DMS53 treated with DMSO at 0.1 percent for 48 hours (cell line): ENCODE results near the gene RND2.
A peak's percentile ranks its signal among the peaks of the same experiment; 100 is the strongest.

Experiments
- DNase-seq: peaks from one replicate; lab custom pipeline; 2025; ENCODE audit not compliant: unreplicated experiment; lab: John Stamatoyannopoulos, UW

RND2 gene

GRCh38 chr17:43003542-43004172 lies 21.4 kb upstream of the RND2 start:
- DNase-seq = no peak

- peak; percentile 80 for DNase-seq
Observed at GRCh38 chr17:43006639-43007551, 18.1 kb upstream of the RND2 start, which contains the start of gene IFI35. Gene IFI35, plus strand, starts transcription at chr17:43006784. Its CDS starts 164 bp downstream, at chr17:43006948.

- no peak for DNase-seq
Observed at GRCh38 chr17:43010667-43011308, 14.2 kb upstream of the RND2 start.

- no peak for DNase-seq
Observed at GRCh38 chr17:43011728-43012472, 13.1 kb upstream of the RND2 start.

GRCh38 chr17:43013296-43013695 lies 11.7 kb upstream of the RND2 start:
- no peak for DNase-seq

- DNase-seq = no peak
Observed at GRCh38 chr17:43014020-43014648, 10.9 kb upstream of the RND2 start.

GRCh38 chr17:43014649-43015542 lies 10.1 kb upstream of the RND2 start:
- DNase-seq = no peak

GRCh38 chr17:43015579-43015978 lies 9.5 kb upstream of the RND2 start:
- DNase-seq = no peak

GRCh38 chr17:43016216-43016615 lies 8.8 kb upstream of the RND2 start:
- no peak for DNase-seq

GRCh38 chr17:43018008-43018853 lies 6.8 kb upstream of the RND2 start:
- no peak for DNase-seq

- no peak for DNase-seq
Observed at GRCh38 chr17:43018932-43019331, 6.1 kb upstream of the RND2 start.

GRCh38 chr17:43019418-43019817 lies 5.6 kb upstream of the RND2 start:
- no peak for DNase-seq

GRCh38 chr17:43020030-43020621 lies 4.9 kb upstream of the RND2 start:
- DNase-seq = no peak

GRCh38 chr17:43020789-43021740 lies 4.0 kb upstream of the RND2 start:
- no peak for DNase-seq

GRCh38 chr17:43021741-43022512 lies 3.1 kb upstream of the RND2 start, which contains the start of gene VAT1:
Gene VAT1, minus strand, starts transcription at chr17:43022385. Its CDS starts 63 bp downstream, at chr17:43022322.
- DNase-seq = peak; percentile 89

GRCh38 chr17:43025290-43025657 lies 243 bp downstream of the RND2 start:
- DNase-seq = no peak
